Measurements from ENCODE around the gene DOCK11.

- TF ChIP-seq IRF1 (CRISPR knock-in tag; IDR thresholded peaks at IDR 0.05) (no peak), CTCF (IDR thresholded peaks at IDR 0.05) (no peak), ARID4B (CRISPR knock-in tag; IDR thresholded peaks at IDR 0.05; ENCODE audit: borderline replicate concordance) (no peak)
Observed at GRCh38 chrX:118484216-118484903, 11.3 kb upstream of the DOCK11 start.
